Measurements from ENCODE around the gene SLF2. TPM values are rescaled to one million over a fixed set of nuclear protein-coding genes. Genes with fewer than 3 reads are reported as not detected.

Gene SLF2
- total RNA-seq, 1 experiment from 2014 or later = 23.1 TPM

DNA sequence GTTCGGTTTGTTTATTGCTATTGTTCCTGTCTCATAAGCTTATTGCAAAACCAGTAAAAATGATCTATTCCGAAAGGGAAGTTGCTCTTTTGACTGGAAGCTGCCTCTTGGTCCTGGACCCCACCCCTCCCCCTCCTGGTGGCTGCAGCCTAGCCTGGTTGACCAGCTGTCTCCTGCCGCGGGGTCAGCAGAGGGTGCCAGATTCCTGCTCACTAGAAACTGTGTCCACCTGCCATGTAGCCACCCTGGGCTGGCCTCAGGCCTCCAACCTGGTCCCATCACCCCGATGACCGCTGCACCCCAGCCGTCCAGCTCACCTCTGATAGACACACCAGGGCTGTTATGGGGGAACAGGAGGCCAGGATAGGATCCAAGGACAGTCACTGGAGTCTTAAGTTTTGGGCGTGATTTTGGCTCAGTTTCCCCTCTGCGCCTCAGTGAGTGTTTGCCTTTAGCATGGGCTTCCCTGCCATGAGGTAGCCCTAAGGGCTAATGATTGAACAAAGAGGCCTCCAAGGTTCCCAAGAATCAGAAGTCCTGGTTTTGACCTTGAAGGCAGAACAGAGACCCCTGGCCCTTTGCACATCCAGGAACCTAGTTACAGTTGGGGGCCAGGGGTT, 32.9 kb upstream of the SLF2 start:
- Histone ChIP-seq H3K18ac (ENCODE audit: insufficient read length, low read depth, low read length) (no peak overlapping the region), H2BK12ac (ENCODE audit: insufficient read length, low read depth, low read length) (no peak overlapping the region), H3K23ac (ENCODE audit: insufficient read length, low read depth, low read length) (no peak overlapping the region), H4K5ac (ENCODE audit: insufficient read length, low read depth, low read length) (no peak overlapping the region), H2AFZ (ENCODE audit: low read length) (no peak overlapping the region), H3T11ph (ENCODE audit: low read length) (no peak overlapping the region), H3K9ac (ENCODE audit: extremely low read depth, insufficient read length, low read length) (no peak overlapping the region), H3K9me3 (ENCODE audit: control insufficient read depth, low read depth, low read length) (no peaks in the 10 kb centered on the region), H3K27ac (ENCODE audit: insufficient read length, low read depth, low read length) (no peak overlapping the region), H3K79me2 (ENCODE audit: insufficient read depth, low read length) (no peaks in the 10 kb centered on the region), H4K8ac (replicated peaks; ENCODE audit: insufficient read length, low read depth, low read length) (no peak overlapping the region), H2BK15ac (ENCODE audit: low read depth, low read length) (no peak overlapping the region), H3K14ac (ENCODE audit: insufficient read depth, low read length) (no peak overlapping the region), H2AK5ac (ENCODE audit: insufficient read length, low read length) (no peak overlapping the region), H3K56ac (ENCODE audit: insufficient read length, low read depth, low read length) (no peak overlapping the region), H2BK5ac (ENCODE audit: insufficient read length, low read length) (no peak overlapping the region), H3K27me3 (ENCODE audit: insufficient read depth, low read length) (no peaks in the 10 kb centered on the region; the same call in 1 of the 2 replicates), H3K79me1 (ENCODE audit: insufficient read depth, low read depth, low read length, poor library complexity, severe bottlenecking) (no peaks in the 10 kb centered on the region), H4K20me1 (ENCODE audit: control insufficient read depth, insufficient read depth, insufficient read length) (no peaks in the 10 kb centered on the region), H2BK120ac (ENCODE audit: low read depth, low read length, poor library complexity, severe bottlenecking) (no peak overlapping the region), H3K4me2 (ENCODE audit: insufficient read depth, insufficient read length, low read length) (no peak overlapping the region), H3K4me1 (ENCODE audit: insufficient read depth, low read length) (no peaks in the 10 kb centered on the region), H3K23me2 (ENCODE audit: insufficient read length, low read depth, low read length, poor library complexity, severe bottlenecking) (no peaks in the 10 kb centered on the region), H2BK20ac (ENCODE audit: low read depth, low read length, poor library complexity, severe bottlenecking) (no peak overlapping the region), H4K91ac (ENCODE audit: insufficient read length, low read depth, low read length) (no peak overlapping the region), H3K4ac (ENCODE audit: low read depth, low read length) (no peak overlapping the region)
- H3K4me3 Mint-ChIP-seq = no peak overlapping the region; a peak in 1 of 5 replicates
- WGBS (ENCODE audit: extremely low coverage, insufficient read length, low lambda C conversion rate) = no CpG with 5 or more reads among the region's 9 CpGs
- TF ChIP-seq, protein P1, sequence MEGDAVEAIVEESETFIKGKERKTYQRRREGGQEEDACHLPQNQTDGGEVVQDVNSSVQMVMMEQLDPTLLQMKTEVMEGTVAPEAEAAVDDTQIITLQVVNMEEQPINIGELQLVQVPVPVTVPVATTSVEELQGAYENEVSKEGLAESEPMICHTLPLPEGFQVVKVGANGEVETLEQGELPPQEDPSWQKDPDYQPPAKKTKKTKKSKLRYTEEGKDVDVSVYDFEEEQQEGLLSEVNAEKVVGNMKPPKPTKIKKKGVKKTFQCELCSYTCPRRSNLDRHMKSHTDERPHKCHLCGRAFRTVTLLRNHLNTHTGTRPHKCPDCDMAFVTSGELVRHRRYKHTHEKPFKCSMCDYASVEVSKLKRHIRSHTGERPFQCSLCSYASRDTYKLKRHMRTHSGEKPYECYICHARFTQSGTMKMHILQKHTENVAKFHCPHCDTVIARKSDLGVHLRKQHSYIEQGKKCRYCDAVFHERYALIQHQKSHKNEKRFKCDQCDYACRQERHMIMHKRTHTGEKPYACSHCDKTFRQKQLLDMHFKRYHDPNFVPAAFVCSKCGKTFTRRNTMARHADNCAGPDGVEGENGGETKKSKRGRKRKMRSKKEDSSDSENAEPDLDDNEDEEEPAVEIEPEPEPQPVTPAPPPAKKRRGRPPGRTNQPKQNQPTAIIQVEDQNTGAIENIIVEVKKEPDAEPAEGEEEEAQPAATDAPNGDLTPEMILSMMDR (conservative IDR thresholded peaks at IDR 0.05) = no peak
- no peaks in the 10 kb centered on the region; a peak in 1 of 5 replicates for H3K9me3 Mint-ChIP-seq
- H3K27ac Mint-ChIP-seq = no peak overlapping the region
- H3K4me1 Mint-ChIP-seq = peaks cover 5 to 37% of the 10 kb centered on the region in 2 experiments
- DNase-seq = no peak
- H3K27me3 Mint-ChIP-seq (ENCODE audit: low read depth) = peaks cover 65% of the 10 kb centered on the region
- no peaks in the 10 kb centered on the region for H3K36me3 Mint-ChIP-seq (ENCODE audit: insufficient read depth in 1 of 3, low read depth in 3 of 3)

All from H9 (cell line).